Coronary artery (tissue), 2 donors: ENCODE results near the gene MLXIP.
"Not testable (repeated sequence)": the region's sequence is repeated elsewhere in the genome, so short reads cannot be mapped to it uniquely, and the experiment has no call there.

ENCODE experiments used
- DNase-seq: peaks from one replicate; pipeline ENCODE4 v3.0.0-alpha.2; 2017; ENCODE audit warnings: low spot score
- H3K27ac ChIP-seq, 2 donors: fragments of 200-600 bp; sonication (generic); one replicate each; pipeline ENCODE4 v1.5.1; 2016 to 2019
- H3K4me3 ChIP-seq: fragments of 200-600 bp; sonication (generic); 2 replicates; pipeline ENCODE4 v1.5.1; 2016; ENCODE audit warnings: mild to moderate bottlenecking, moderate library complexity
- TF ChIP-seq, protein P1 (sequence below): fragments of 200-600 bp; sonication (generic); IDR thresholded peaks from one replicate; pipeline ENCODE4 v1.5.1; 2019; ENCODE audit warnings: antibody characterized with exemption

Gene MLXIP

DNA sequence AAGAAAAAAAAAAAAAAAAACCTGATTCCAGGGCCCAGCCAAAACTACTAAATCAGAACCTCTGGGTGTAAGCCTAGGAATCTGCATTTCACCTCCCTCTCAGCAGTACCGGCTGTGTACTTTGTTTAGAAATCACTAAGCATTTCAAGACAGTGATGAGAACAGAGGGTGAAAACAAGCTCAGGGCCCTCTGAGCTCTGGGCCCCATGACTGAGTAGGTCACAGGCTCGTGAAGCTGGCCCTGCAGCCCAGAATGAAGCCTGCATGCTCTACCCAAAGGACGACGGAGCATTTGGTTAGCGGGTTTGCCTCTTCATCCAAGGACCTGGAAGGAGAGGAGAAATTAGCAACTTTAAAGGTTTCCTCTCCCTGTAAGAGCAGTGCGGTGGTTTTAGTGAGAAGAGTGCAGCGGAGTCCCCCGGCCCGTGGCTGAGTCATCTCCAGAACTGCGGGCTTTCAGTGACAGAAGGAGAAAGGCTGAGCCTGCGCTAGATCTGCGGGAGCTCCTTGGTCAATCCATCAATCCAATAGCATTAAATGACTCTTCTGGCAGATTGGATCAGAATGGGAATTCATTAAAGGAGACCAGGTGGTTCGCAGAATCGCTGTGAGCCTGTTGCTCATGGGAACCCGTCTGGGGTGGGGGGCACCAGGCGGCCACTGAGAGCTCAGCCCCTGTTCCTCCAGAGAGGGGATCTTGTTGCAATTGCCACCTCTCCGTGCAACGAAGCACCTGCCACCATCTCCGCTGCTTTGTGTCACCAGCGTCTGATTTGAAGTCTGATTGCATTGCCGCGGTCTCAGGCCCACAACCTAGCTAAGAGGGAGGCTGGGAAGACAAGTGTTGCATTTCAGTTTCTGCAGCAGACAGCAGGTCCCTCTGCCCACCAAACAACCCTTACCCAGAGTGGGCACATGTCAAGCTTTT is 88.1 kb downstream of the MLXIP start:
- TF ChIP-seq, protein P1, sequence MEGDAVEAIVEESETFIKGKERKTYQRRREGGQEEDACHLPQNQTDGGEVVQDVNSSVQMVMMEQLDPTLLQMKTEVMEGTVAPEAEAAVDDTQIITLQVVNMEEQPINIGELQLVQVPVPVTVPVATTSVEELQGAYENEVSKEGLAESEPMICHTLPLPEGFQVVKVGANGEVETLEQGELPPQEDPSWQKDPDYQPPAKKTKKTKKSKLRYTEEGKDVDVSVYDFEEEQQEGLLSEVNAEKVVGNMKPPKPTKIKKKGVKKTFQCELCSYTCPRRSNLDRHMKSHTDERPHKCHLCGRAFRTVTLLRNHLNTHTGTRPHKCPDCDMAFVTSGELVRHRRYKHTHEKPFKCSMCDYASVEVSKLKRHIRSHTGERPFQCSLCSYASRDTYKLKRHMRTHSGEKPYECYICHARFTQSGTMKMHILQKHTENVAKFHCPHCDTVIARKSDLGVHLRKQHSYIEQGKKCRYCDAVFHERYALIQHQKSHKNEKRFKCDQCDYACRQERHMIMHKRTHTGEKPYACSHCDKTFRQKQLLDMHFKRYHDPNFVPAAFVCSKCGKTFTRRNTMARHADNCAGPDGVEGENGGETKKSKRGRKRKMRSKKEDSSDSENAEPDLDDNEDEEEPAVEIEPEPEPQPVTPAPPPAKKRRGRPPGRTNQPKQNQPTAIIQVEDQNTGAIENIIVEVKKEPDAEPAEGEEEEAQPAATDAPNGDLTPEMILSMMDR = no peak
- DNase-seq = no peak

GRCh38 chr12:122167356-122167925 is 88.9 kb downstream of the MLXIP start:
- Histone ChIP-seq H3K4me3 (no peak overlapping the region), H3K27ac (no peak overlapping the region)
- TF ChIP-seq, protein P1 = no peak
- no peak for DNase-seq

More for the DNA sequence above, 88.1 kb downstream of the MLXIP start:
- Histone ChIP-seq H3K27ac (no peak overlapping the region), H3K4me3 (no peak overlapping the region)

- TF ChIP-seq, protein P1 = no peak
- DNase-seq = no peak
- Histone ChIP-seq H3K27ac (no peak overlapping the region), H3K4me3 (no peak overlapping the region)
Observed at GRCh38 chr12:122168492-122168891, 89.9 kb downstream of the MLXIP start.

DNA sequence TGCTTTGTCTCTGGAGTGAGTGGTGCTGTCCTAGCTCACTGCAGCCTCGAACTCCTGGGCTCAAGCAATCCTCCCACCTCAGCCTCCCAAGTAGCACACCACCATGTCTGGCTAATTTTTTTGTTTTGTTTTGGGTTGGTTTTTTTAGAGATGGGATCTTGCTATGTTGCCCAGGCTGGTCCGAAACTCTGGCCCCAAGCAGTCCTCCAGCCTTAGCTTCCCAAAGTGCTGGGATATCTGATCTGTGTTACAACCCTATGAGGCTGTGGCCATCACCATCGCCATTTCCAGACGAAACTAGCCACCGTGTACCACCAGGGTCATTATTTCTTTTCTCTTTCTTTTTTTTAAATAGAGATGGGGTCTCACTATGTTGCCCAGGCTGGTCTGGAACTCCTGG is 92.8 kb downstream of the MLXIP start:
- TF ChIP-seq, protein P1 = no peak
- no peak overlapping the region for H3K4me3 ChIP-seq
- H3K27ac ChIP-seq = no peak overlapping the region
- no peak for DNase-seq

DNA sequence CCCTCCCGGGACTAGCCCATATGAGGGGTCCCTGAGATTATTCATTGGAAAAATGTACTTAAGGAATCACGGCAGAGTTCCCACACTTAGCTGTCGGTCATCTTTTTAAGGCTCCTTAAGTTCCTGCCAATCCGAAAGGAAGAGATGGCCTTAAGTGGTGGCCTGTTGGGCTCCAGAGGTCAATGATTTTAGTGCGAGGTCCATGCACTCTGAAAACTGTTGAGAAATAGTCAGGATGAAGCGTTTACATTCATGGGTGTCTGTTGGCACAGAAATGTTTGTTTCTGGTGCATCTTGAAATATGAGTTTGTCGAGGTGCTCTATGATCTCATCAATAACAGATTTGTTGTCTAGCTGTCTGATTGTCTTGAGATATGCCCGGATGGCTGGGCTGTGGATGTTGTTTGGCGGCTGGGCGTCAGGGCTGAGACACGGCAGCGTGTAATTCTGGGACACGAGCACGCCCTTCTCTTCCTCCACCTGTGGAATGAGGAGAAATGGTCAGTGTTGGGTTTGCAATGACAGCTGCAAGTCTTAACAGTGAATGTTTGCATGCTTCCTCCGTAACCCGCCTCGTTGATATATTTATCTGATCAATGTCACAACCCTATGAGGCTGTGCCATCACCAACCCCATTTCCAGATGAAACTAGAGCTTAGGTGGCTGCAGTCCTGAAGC is 93.8 kb downstream of the MLXIP start:
- no peak overlapping the region for H3K4me3 ChIP-seq
- TF ChIP-seq, protein P1 = no peak
- DNase-seq = no peak
- H3K27ac ChIP-seq = no peak overlapping the region

DNA sequence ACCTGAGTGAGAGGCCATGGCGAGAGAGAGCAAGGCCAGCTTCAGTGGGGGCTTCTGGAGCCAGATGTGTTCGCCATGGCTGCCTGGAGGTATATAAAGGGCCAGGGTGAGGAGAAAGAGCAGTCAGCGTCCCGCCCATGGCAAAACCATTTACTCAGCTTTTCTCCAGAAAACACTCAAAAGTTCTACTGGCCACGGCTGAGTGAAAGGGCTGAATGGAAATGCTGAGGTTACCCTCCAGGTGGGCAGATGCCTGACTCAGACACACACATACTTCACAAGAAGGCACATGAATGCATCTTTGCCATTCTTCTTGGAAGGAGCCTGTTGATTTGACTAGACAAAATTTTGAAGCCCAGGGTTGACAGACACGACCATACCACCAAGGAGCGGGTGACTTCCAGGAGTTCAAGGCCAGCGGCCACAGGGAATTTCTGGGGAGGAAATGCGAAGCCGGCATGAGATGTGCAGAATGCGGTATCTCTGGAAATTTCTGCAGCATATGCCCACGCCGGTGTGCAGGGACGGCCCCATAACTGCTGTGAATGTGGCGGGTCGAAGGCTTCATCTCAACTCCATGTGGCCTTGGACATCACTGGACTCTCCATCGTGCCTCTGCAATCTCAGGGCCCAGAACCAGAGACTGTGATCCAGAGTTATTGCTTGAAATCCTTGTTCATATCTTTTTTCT is 95.7 kb downstream of the MLXIP start, which contains the start of gene IL31:
Gene IL31, minus strand, starts transcription at position 67 of the 691 bp plus-strand sequence. Its CDS starts 49 bp downstream, at position 18.
- no peak within 1 kb of the TSS for H3K27ac ChIP-seq
- DNase-seq = no peak
- TF ChIP-seq, protein P1 = no peak
- no peak within 1 kb of the TSS for H3K4me3 ChIP-seq

- not testable (repeated sequence) for DNase-seq, H3K4me3 ChIP-seq, H3K27ac ChIP-seq
Observed at GRCh38 chr12:122176473-122176872, 97.9 kb downstream of the MLXIP start.
